C4-2B (cell line): Measurements from ENCODE around the gene SNTG2.

Source experiments
- ZFX ChIP-seq: fragments of 450-650 bp; IDR thresholded peaks from 2 replicates; pipeline ENCODE4 v1.6.1; 2017
- TF ChIP-seq, protein P1 (sequence below): fragments of 450-650 bp; conservative IDR thresholded peaks from 2 replicates; pipeline ENCODE4 v1.5.1; 2017; ENCODE audit warnings: mild to moderate bottlenecking

DNA sequence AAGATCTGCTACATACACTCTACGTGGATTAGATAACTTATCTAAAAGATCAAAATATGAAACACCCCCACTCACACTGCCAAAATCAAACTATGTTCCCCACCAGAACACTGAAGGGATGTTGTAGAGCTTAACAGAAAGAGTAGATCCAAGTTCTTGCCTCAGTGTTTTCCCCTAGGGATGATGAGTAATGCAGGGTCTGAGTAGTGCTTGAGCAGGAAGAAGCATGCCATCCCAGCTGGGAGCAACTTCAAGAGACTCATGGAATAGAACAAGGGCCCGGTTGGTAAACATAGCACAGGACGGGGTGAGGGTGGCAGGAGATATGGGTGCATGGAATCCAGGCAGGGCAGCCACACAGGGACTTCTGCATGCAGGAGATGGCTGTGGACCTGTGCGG is 74.3 kb downstream of the SNTG2 start:
- TF ChIP-seq, protein P1, sequence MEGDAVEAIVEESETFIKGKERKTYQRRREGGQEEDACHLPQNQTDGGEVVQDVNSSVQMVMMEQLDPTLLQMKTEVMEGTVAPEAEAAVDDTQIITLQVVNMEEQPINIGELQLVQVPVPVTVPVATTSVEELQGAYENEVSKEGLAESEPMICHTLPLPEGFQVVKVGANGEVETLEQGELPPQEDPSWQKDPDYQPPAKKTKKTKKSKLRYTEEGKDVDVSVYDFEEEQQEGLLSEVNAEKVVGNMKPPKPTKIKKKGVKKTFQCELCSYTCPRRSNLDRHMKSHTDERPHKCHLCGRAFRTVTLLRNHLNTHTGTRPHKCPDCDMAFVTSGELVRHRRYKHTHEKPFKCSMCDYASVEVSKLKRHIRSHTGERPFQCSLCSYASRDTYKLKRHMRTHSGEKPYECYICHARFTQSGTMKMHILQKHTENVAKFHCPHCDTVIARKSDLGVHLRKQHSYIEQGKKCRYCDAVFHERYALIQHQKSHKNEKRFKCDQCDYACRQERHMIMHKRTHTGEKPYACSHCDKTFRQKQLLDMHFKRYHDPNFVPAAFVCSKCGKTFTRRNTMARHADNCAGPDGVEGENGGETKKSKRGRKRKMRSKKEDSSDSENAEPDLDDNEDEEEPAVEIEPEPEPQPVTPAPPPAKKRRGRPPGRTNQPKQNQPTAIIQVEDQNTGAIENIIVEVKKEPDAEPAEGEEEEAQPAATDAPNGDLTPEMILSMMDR: no peak
- no peak for TF ChIP-seq ZFX
